NCI-H146 treated with DMSO at 0.1 percent for 48 hours (cell line): ENCODE results near the gene PPL.

Experiments
- DNase-seq: peaks from one replicate; lab custom pipeline; 2025; ENCODE audit not compliant: unreplicated experiment; lab: John Stamatoyannopoulos, UW

Gene PPL

GRCh38 chr16:4839942-4840341 is 97.0 kb downstream of the PPL start:
- no peak for DNase-seq

DNA sequence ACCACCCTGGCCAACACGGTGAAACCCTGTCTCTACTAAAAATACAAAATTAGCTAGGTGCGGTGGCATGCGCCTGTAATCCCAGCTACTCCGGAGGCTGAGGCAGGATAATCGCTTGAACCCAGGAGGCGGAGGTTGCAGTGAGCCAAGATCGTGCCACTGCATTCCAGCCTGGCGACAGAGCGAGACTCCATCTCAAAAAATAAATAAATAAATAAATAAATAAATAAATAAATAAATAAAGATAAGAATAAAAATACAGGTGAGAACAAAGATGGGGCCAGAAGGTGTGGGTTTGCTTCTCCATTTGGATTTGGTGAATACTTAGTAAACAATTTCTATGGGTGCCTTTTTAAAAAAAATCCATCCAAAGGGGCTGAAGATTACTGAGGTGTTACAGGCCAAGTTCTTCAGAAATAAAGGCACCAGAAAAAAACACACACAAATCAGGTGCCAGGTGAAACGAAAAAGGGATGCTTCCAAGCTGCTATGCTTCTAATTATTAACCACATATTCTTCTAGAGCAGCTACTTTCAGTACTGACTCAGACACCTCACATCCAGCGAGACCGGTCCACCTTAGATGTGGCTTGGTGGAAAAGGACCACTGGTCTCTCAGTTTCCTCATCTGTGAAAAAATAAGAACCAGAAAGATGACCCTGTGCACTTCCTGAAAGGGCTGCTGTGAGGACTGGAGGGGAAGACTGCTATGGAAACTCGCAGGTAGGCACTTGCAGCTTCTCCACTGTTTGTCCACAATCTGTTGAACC is 99.0 kb downstream of the PPL start:
- DNase-seq = no peak

DNA sequence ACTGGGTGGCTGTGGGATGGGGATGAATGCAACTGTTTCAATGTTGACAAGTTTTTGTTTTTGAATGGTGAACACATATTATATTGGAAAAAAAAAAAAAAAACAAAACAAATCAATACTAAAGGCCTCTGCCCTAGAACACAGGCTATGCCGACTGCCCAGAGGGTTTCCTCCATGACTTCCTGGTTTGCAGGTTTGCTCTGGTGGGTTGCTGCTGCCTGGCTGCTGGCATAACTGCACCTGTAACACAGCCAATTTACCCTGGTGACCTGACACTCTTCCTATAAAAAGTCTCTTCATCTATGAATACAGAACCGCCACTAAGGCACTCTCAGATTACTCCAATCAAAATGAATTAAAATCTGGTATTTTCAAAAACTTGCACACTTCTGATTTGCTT is 100.2 kb downstream of the PPL start:
- no peak for DNase-seq

GRCh38 chr16:4833584-4833983 is 103.4 kb downstream of the PPL start:
- DNase-seq = no peak

GRCh38 chr16:4832698-4833343 is 104.1 kb downstream of the PPL start:
- no peak for DNase-seq
